Measurements from ENCODE around the gene TOM1L2. TPM values are rescaled to one million over a fixed set of nuclear protein-coding genes. Genes with fewer than 3 reads are reported as not detected.

TOM1L2 gene
- total RNA-seq, 1 donor from 2014 or later: 10.0 TPM

GRCh38 chr17:17819111-17819510, 153.1 kb downstream of the TOM1L2 start:
- Mint-ChIP-seq H3K4me1 (peaks cover 49% of the 10 kb centered on the region), H3K36me3 (ENCODE audit: low read depth) (peaks cover 51% of the 10 kb centered on the region)

GRCh38 chr17:17818088-17818526, 154.1 kb downstream of the TOM1L2 start:
- DNase-seq: no peak
- no peaks in the 10 kb centered on the region for H3K27me3 Mint-ChIP-seq
- peaks cover 54% of the 10 kb centered on the region for H3K36me3 Mint-ChIP-seq (ENCODE audit: low read depth)
- no peak overlapping the region for H3K4me3 Mint-ChIP-seq
- peaks cover 46% of the 10 kb centered on the region for H3K4me1 Mint-ChIP-seq
- H3K9me3 Mint-ChIP-seq: no peaks in the 10 kb centered on the region
- no peak overlapping the region for H3K27ac Mint-ChIP-seq
- intact Hi-C loops (cut with micrococcal nuclease): no loop called here

More at GRCh38 chr17:17819111-17819510, 153.1 kb downstream of the TOM1L2 start:
- Mint-ChIP-seq H3K4me3 (no peak overlapping the region), H3K27me3 (no peaks in the 10 kb centered on the region), H3K9me3 (no peaks in the 10 kb centered on the region), H3K27ac (peak overlapping the region; percentile 75)
- no peak for DNase-seq
- intact Hi-C loops (cut with micrococcal nuclease): loop anchor here (1.0 kb wide), 1 partner anchor 19 kb away; no protein-coding TSS in a partner anchor

- Mint-ChIP-seq H3K27me3 (no peaks in the 10 kb centered on the region), H3K36me3 (ENCODE audit: low read depth) (peaks cover 57% of the 10 kb centered on the region), H3K4me1 (peaks cover 40% of the 10 kb centered on the region), H3K9me3 (no peaks in the 10 kb centered on the region), H3K4me3 (no peak overlapping the region), H3K27ac (no peak overlapping the region)
- intact Hi-C loops (cut with micrococcal nuclease): no loop called here
- DNase-seq: no peak
Measured at GRCh38 chr17:17817552-17817947, 154.7 kb downstream of the TOM1L2 start.

- DNase-seq: no peak
- Mint-ChIP-seq H3K36me3 (ENCODE audit: low read depth) (peaks cover 59% of the 10 kb centered on the region), H3K27ac (no peak overlapping the region), H3K27me3 (no peaks in the 10 kb centered on the region), H3K9me3 (no peaks in the 10 kb centered on the region), H3K4me3 (no peak overlapping the region), H3K4me1 (peaks cover 37% of the 10 kb centered on the region)
- intact Hi-C loops (cut with micrococcal nuclease): no loop called here
Measured at GRCh38 chr17:17816831-17817551, 155.2 kb downstream of the TOM1L2 start.

- Mint-ChIP-seq H3K27ac (no peak overlapping the region), H3K4me3 (no peak overlapping the region), H3K27me3 (no peaks in the 10 kb centered on the region), H3K4me1 (peaks cover 34% of the 10 kb centered on the region), H3K36me3 (ENCODE audit: low read depth) (peaks cover 63% of the 10 kb centered on the region), H3K9me3 (no peaks in the 10 kb centered on the region)
- intact Hi-C loops (cut with micrococcal nuclease): no loop called here
- DNase-seq: no peak
Measured at GRCh38 chr17:17816240-17816814, 155.9 kb downstream of the TOM1L2 start.

- intact Hi-C loops (cut with micrococcal nuclease): no loop called here
- Mint-ChIP-seq H3K27ac (peak overlapping the region; percentile 1), H3K9me3 (no peaks in the 10 kb centered on the region), H3K4me1 (peaks cover 28% of the 10 kb centered on the region), H3K27me3 (no peaks in the 10 kb centered on the region), H3K4me3 (no peak overlapping the region), H3K36me3 (ENCODE audit: low read depth) (peaks cover 66% of the 10 kb centered on the region)
- DNase-seq: no peak
Measured at GRCh38 chr17:17815436-17816200, 156.6 kb downstream of the TOM1L2 start.

GRCh38 chr17:17815062-17815406, 157.2 kb downstream of the TOM1L2 start:
- Mint-ChIP-seq H3K27me3 (no peaks in the 10 kb centered on the region), H3K27ac (no peak overlapping the region)
- intact Hi-C loops (cut with micrococcal nuclease): no loop called here

GRCh38 chr17:17814162-17815061, 157.8 kb downstream of the TOM1L2 start:
- Mint-ChIP-seq H3K27ac (no peak overlapping the region), H3K4me3 (no peak overlapping the region), H3K4me1 (peaks cover 16% of the 10 kb centered on the region), H3K36me3 (ENCODE audit: low read depth) (peaks cover 58% of the 10 kb centered on the region), H3K9me3 (no peaks in the 10 kb centered on the region), H3K27me3 (no peaks in the 10 kb centered on the region)
- intact Hi-C loops (cut with micrococcal nuclease): no loop called here
- no peak for DNase-seq

More at GRCh38 chr17:17815062-17815406, 157.2 kb downstream of the TOM1L2 start:
- no peak for DNase-seq
- peaks cover 23% of the 10 kb centered on the region for H3K4me1 Mint-ChIP-seq
- peaks cover 64% of the 10 kb centered on the region for H3K36me3 Mint-ChIP-seq (ENCODE audit: low read depth)
- no peak overlapping the region for H3K4me3 Mint-ChIP-seq
- no peaks in the 10 kb centered on the region for H3K9me3 Mint-ChIP-seq

- H3K9me3 Mint-ChIP-seq: no peaks in the 10 kb centered on the region
- intact Hi-C loops (cut with micrococcal nuclease): no loop called here
- no peak overlapping the region for H3K4me3 Mint-ChIP-seq
- no peak overlapping the region for H3K27ac Mint-ChIP-seq
- H3K36me3 Mint-ChIP-seq (ENCODE audit: low read depth): peaks cover 52% of the 10 kb centered on the region
- no peak for DNase-seq
- no peaks in the 10 kb centered on the region for H3K27me3 Mint-ChIP-seq
- H3K4me1 Mint-ChIP-seq: peaks cover 14% of the 10 kb centered on the region
Measured at GRCh38 chr17:17813725-17814095, 158.5 kb downstream of the TOM1L2 start.

GRCh38 chr17:17813055-17813724, 159.0 kb downstream of the TOM1L2 start:
- Mint-ChIP-seq H3K9me3 (no peaks in the 10 kb centered on the region), H3K27me3 (no peaks in the 10 kb centered on the region), H3K27ac (no peak overlapping the region), H3K4me3 (no peak overlapping the region), H3K36me3 (ENCODE audit: low read depth) (peaks cover 49% of the 10 kb centered on the region), H3K4me1 (peaks cover 11% of the 10 kb centered on the region)
- intact Hi-C loops (cut with micrococcal nuclease): no loop called here
- no peak for DNase-seq

- Mint-ChIP-seq H3K4me3 (no peak overlapping the region), H3K27ac (no peak overlapping the region), H3K4me1 (peaks cover 8% of the 10 kb centered on the region), H3K27me3 (no peaks in the 10 kb centered on the region), H3K36me3 (ENCODE audit: low read depth) (peaks cover 47% of the 10 kb centered on the region), H3K9me3 (no peaks in the 10 kb centered on the region)
- DNase-seq: peak; percentile 90
- intact Hi-C loops (cut with micrococcal nuclease): loop anchor here (1.0 kb wide), 1 partner anchor 48 kb away; no protein-coding TSS in a partner anchor
Measured at GRCh38 chr17:17812211-17813054, 159.8 kb downstream of the TOM1L2 start.
